Motor neuron (in vitro differentiated cells): Measurements from ENCODE around the gene SLC41A3. TPM values are rescaled to one million over a fixed set of nuclear protein-coding genes. Genes with fewer than 3 reads are reported as not detected.

Source experiments
- ATAC-seq, 8 experiments: fragments of 200-7000 bp; cut with Tn5 transposase; replicated peaks in 6 of 8; 2 replicates each; pipeline ENCODE4 v1.8.0; 2021; ENCODE audit warnings: mild to moderate bottlenecking in 8 of 8, moderate library complexity in 8 of 8
- H3K27ac ChIP-seq, 2 donors: fragments of 250-450 bp; sonication (Bioruptor Pico); 2 replicates each; pipeline ENCODE4 v1.9.0; 2021; ENCODE audit warnings: antibody characterized with exemption in 2 of 2, mild to moderate bottlenecking in 2 of 2, moderate library complexity in 1 of 2
- H3K4me1 ChIP-seq, 2 donors: fragments of 250-450 bp; sonication (Bioruptor Pico); replicated peaks in 1 of 2; 2 replicates each; pipeline ENCODE4 v1.6.1; 2021; ENCODE audit warnings: antibody characterized with exemption in 2 of 2, mild to moderate bottlenecking in 2 of 2, moderate library complexity in 1 of 2
- H3K4me3 ChIP-seq, 5 donors: fragments of 250-450 bp; sonication (Bioruptor Pico); 2 replicates each; pipeline ENCODE4 v1.9.0; 2021; ENCODE audit warnings: antibody characterized with exemption in 5 of 5, mild to moderate bottlenecking in 5 of 5, moderate library complexity in 4 of 5
- WGBS, 10 experiments: fragments of 450-650 bp; shearing (Covaris generic); methylation state at CpG; one replicate each; pipeline ENCODE4 v1.0.0; 2022; 5-methylcytosine and 5-hydroxymethylcytosine counted together
- in situ Hi-C, 9 experiments: fragments of 400-800 bp; cut with MboI; loops; one replicate each; pipeline ENCODE4 v1.15.0; 2021; ENCODE audit warnings: low sequenced_read_pairs in 9 of 9, low pct_unique_long_range_greater_than_20kb in 2 of 9; ENCODE audit not compliant: unreplicated experiment in 9 of 9
- total RNA-seq, 8 experiments: library from RNA; unstranded; fragments of 300-600 nt; gene quantifications; 2 replicates each; pipeline versions ENCODE4 v1.2.3 to v1.2.4, GENCODE V29; 2022

Gene SLC41A3
- total RNA-seq, 8 experiments from 2014 or later = 23.8 to 54.5 (median 30.3) TPM

- H3K4me1 ChIP-seq = peaks cover 0 to 2% of the 10 kb centered on the region in 2 donors
- no peak overlapping the region for H3K4me3 ChIP-seq
- WGBS, 10 experiments = 88 to 100% (median 98%) methylated on average over 1 to 5 of the region's 5 CpGs; no CpG with 5 or more reads in 6 of the 10 experiments
- in situ Hi-C loops = no loop called here
- ATAC-seq = no peak
- H3K27ac ChIP-seq = no peak overlapping the region
These were observed 24.7 kb upstream of the SLC41A3 start for GRCh38 chr3:126108676-126109050.

GRCh38 chr3:126107957-126108675 lies 24.2 kb upstream of the SLC41A3 start:
- in situ Hi-C loops = no loop called here
- 89 to 100% (median 90%) methylated on average over 3 to 8 of the region's 8 CpGs; no CpG with 5 or more reads in 7 of the 10 experiments for WGBS, 10 experiments
- ATAC-seq = peak in 2 of 8 experiments; percentile 68 to 76
- no peak overlapping the region for H3K27ac ChIP-seq
- peaks cover 0 to 2% of the 10 kb centered on the region in 2 donors for H3K4me1 ChIP-seq
- H3K4me3 ChIP-seq = no peak overlapping the region

- in situ Hi-C loops = no loop called here
- H3K4me3 ChIP-seq = no peak overlapping the region
- 0 to 93% (median 82%) methylated on average over 1 to 6 of the region's 17 CpGs; no CpG with 5 or more reads in 4 of the 10 experiments for WGBS, 10 experiments
- peak in 2 of 8 experiments; percentile 19 to 23 for ATAC-seq
- H3K4me1 ChIP-seq = no peaks in the 10 kb centered on the region
- no peak overlapping the region for H3K27ac ChIP-seq
These were observed 23.4 kb upstream of the SLC41A3 start for GRCh38 chr3:126107203-126107939.

- H3K4me3 ChIP-seq = no peak overlapping the region
- no peaks in the 10 kb centered on the region for H3K4me1 ChIP-seq
- no peak overlapping the region for H3K27ac ChIP-seq
- in situ Hi-C loops = no loop called here
- ATAC-seq = peak in 1 of 8 experiments; percentile 23
- WGBS, 10 experiments = 89 to 92% (median 92%) methylated on average over 2 to 7 of the region's 21 CpGs; no CpG with 5 or more reads in 6 of the 10 experiments
These were observed 22.6 kb upstream of the SLC41A3 start for GRCh38 chr3:126106336-126107202.

- in situ Hi-C loops = no loop called here
- H3K4me3 ChIP-seq = no peak overlapping the region
- ATAC-seq = no peak
- WGBS, 10 experiments = 45 to 100% (median 83%) methylated on average over 2 to 9 of the region's 16 CpGs; no CpG with 5 or more reads in 5 of the 10 experiments
- H3K27ac ChIP-seq = no peak overlapping the region
- H3K4me1 ChIP-seq = peaks cover 0 to 1% of the 10 kb centered on the region in 2 donors
These were observed 21.8 kb upstream of the SLC41A3 start for GRCh38 chr3:126105691-126106187.

- in situ Hi-C loops = no loop called here
- H3K27ac ChIP-seq = no peak overlapping the region
- no peak for ATAC-seq
- 33 to 60% methylated on average over 2 of the region's 15 CpGs; no CpG with 5 or more reads in 8 of the 10 experiments for WGBS, 10 experiments
- H3K4me3 ChIP-seq = no peak overlapping the region
- H3K4me1 ChIP-seq = peaks cover 1 to 9% of the 10 kb centered on the region in 2 donors
These were observed 21.1 kb upstream of the SLC41A3 start for GRCh38 chr3:126104742-126105605.

- H3K27ac ChIP-seq = no peak overlapping the region
- WGBS, 10 experiments = 40 to 100% (median 64%) methylated on average over 1 to 2 of the region's 7 CpGs; no CpG with 5 or more reads in 5 of the 10 experiments
- peaks cover 3 to 10% of the 10 kb centered on the region in 2 donors for H3K4me1 ChIP-seq
- in situ Hi-C loops = no loop called here
- no peak overlapping the region for H3K4me3 ChIP-seq
- no peak for ATAC-seq
These were observed 20.2 kb upstream of the SLC41A3 start for GRCh38 chr3:126104028-126104635.

GRCh38 chr3:126103121-126104027 lies 19.4 kb upstream of the SLC41A3 start:
- peak in 1 of 8 experiments; percentile 13 for ATAC-seq
- WGBS, 10 experiments = 77 to 100% (median 88%) methylated on average over 1 to 4 of the region's 22 CpGs; no CpG with 5 or more reads in 6 of the 10 experiments
- no peak overlapping the region for H3K4me3 ChIP-seq
- in situ Hi-C loops = no loop called here
- H3K27ac ChIP-seq = no peak overlapping the region
- H3K4me1 ChIP-seq = peaks cover 3 to 10% of the 10 kb centered on the region in 2 donors

GRCh38 chr3:126102530-126102951 lies 18.6 kb upstream of the SLC41A3 start:
- in situ Hi-C loops = no loop called here
- Histone ChIP-seq H3K4me3 (no peak overlapping the region), H3K4me1 (peaks cover 3 to 10% of the 10 kb centered on the region in 2 donors), H3K27ac (no peak overlapping the region)
- 13 to 65% (median 50%) methylated on average over 1 to 4 of the region's 5 CpGs; no CpG with 5 or more reads in 5 of the 10 experiments for WGBS, 10 experiments
- peak in 1 of 8 experiments; percentile 49 for ATAC-seq

GRCh38 chr3:126102011-126102410 lies 18.1 kb upstream of the SLC41A3 start:
- no peak overlapping the region for H3K4me3 ChIP-seq
- H3K4me1 ChIP-seq = peaks cover 3 to 10% of the 10 kb centered on the region in 2 donors
- WGBS, 10 experiments = 53 to 100% (median 73%) methylated on average over 1 to 5 of the region's 8 CpGs; no CpG with 5 or more reads in 6 of the 10 experiments
- in situ Hi-C loops = no loop called here
- ATAC-seq = no peak
- H3K27ac ChIP-seq = no peak overlapping the region
